MM.1S (cell line): ENCODE results near the gene TUT7.

ENCODE experiments used
- EZH2 ChIP-seq: fragments of 300-600 bp; sonication (generic); optimal IDR thresholded peaks from 2 replicates; pipeline ENCODE3; 2017; ENCODE audit warnings: low read depth, mild to moderate bottlenecking, antibody characterized with exemption, low read length, mixed read lengths
- EZH2phosphoT487 ChIP-seq: fragments of 300-600 bp; sonication (generic); IDR thresholded peaks from 2 replicates; pipeline ENCODE4 v1.6.1; 2018; ENCODE audit warnings: antibody characterized with exemption, low read length
- TF ChIP-seq, protein P1 (sequence below): fragments of 300-600 bp; sonication (generic); IDR thresholded peaks from 2 replicates; pipeline ENCODE4 v1.5.1; 2016; ENCODE audit warnings: antibody characterized with exemption, low read length, mixed read lengths

DNA sequence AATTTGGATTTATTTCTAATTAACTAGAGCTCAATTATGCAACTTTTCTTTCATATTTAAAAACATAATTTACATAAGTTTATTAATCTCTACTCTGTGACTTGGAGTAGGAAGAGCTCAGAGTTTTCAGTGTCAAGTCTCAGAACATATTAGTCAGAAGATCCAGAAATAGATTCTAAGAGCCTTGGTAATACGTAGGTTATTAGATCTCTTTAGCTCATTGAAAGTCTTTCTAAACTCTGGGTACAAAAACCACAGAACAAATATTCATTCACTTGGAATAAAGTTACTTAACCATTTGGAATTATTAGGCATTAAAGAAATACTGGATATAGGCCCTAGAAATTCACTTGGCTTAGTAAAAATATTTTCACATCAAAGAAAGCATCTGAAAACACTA is 45.5 kb downstream of the TUT7 start:
- TF ChIP-seq, protein P1, sequence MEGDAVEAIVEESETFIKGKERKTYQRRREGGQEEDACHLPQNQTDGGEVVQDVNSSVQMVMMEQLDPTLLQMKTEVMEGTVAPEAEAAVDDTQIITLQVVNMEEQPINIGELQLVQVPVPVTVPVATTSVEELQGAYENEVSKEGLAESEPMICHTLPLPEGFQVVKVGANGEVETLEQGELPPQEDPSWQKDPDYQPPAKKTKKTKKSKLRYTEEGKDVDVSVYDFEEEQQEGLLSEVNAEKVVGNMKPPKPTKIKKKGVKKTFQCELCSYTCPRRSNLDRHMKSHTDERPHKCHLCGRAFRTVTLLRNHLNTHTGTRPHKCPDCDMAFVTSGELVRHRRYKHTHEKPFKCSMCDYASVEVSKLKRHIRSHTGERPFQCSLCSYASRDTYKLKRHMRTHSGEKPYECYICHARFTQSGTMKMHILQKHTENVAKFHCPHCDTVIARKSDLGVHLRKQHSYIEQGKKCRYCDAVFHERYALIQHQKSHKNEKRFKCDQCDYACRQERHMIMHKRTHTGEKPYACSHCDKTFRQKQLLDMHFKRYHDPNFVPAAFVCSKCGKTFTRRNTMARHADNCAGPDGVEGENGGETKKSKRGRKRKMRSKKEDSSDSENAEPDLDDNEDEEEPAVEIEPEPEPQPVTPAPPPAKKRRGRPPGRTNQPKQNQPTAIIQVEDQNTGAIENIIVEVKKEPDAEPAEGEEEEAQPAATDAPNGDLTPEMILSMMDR: no peak
- TF ChIP-seq EZH2: no peak
- TF ChIP-seq EZH2phosphoT487: no peak
